Ovary (tissue), 9 donors: ENCODE measurements around the gene HCLS1. TPM values are rescaled to one million over a fixed set of nuclear protein-coding genes. Genes with fewer than 3 reads are reported as not detected.

Source experiments
- DNase-seq, 5 donors: peaks; one replicate each; pipeline ENCODE4 v3.0.0-alpha.2; 2019 to 2020
- H3K27ac ChIP-seq, 2 donors: fragments of 200-600 bp; one replicate each; pipeline versions ENCODE4 v1.5.1 to v1.8.0; 2019 to 2022
- H3K27me3 ChIP-seq: fragments of 200-600 bp; one replicate; pipeline ENCODE4 v1.8.0; 2022
- H3K36me3 ChIP-seq: fragments of 200-600 bp; sonication (generic); one replicate; pipeline ENCODE4 v1.5.1; 2019
- H3K4me1 ChIP-seq: one replicate; pipeline ENCODE4 v1.8.1; 2013; ENCODE audit warnings: mild to moderate bottlenecking, moderate library complexity; ENCODE audit not compliant: insufficient read depth
- H3K4me3 ChIP-seq: fragments of 200-600 bp; sonication (generic); one replicate; pipeline ENCODE4 v1.5.1; 2017
- H3K9me3 ChIP-seq, 2 donors: fragments of 200-600 bp in 1 of 2; sonication (generic) in 1 of 2; one replicate each; pipeline versions ENCODE4 v1.5.1 to v1.8.1; 2013 to 2019; ENCODE audit warnings: mild to moderate bottlenecking in 1 of 2, moderate library complexity in 1 of 2
- CTCF ChIP-seq, 3 donors: fragments of 450-650 bp in 2 of 3; fragments of 200-600 bp in 1 of 3; IDR thresholded peaks; one replicate each; pipeline versions ENCODE4 v1.5.1 to v1.8.0; 2016 to 2022; ENCODE audit warnings: antibody characterized with exemption in 3 of 3, mild to moderate bottlenecking in 1 of 3
- EP300 ChIP-seq: sonication (generic); formaldehyde crosslinking; IDR thresholded peaks from one replicate; pipeline ENCODE4 v1.6.1; 2017; ENCODE audit warnings: antibody characterized with exemption
- POLR2A ChIP-seq: fragments of 450-650 bp; IDR thresholded peaks from one replicate; pipeline ENCODE4 v1.6.1; 2017; ENCODE audit warnings: antibody characterized with exemption, mild to moderate bottlenecking, moderate library complexity
- WGBS, 3 donors: extraction: QIAGEN DNeasy Blood & Tissue Kit in 1 of 3; methylation state at CpG; one replicate each; pipeline versions ENCODE4 v1.1.5 to v1.1.7; 2013 to 2017; 5-methylcytosine and 5-hydroxymethylcytosine counted together
- intact Hi-C, 4 donors: fragments of 100-400 bp; cut with DNase I; formaldehyde crosslinking; loops; one replicate each; pipeline versions ENCODE4 v1.11.0 to v1.15.1; 2022 to 2023
- polyA plus RNA-seq, 2 donors: library from polyadenylated mRNA; stranded (reverse); fragments of 200-250 nt in 1 of 2; fragments of 350-450 nt in 1 of 2; fragmentation: Illumina TruSeq in 1 of 2; extraction: RNeasy Lipid Tissue Mini Kit (QIAGEN cat#74804) in 1 of 2; gene quantifications; one replicate each; pipeline ENCODE4 v1.2.3, GENCODE V29; 2013 to 2014
- total RNA-seq, 7 donors: library from RNA; depleted of rRNA in 2 of 7; stranded (reverse); fragments of >200 nt in 2 of 7; fragmentation: NEBNext Ultra II Directional in 3 of 7; extraction: Animal tissue kit (Norgen Biotek cat#: 25700) in 3 of 7; gene quantifications; one replicate each; pipeline versions ENCODE4 v1.1.0 to v1.2.4, GENCODE V29; 2016 to 2023
- donor health status: DM: no; HTN: no; CAD: no; lungs with moderate emphysema.
- donor health status: DM: no; HTN: no; CAD: no.
- donor health status: Bipolar disorder and iron deficiency.
- donor health status: DM: yes; HTN: yes; CAD: no.
- donor health status: DM: no; HTN: no; CAD: no.
- donor health status: DM: yes; HTN: yes; CAD: no.

Gene HCLS1
- total and polyA plus RNA-seq, 9 donors, result 7.0 to 45.9 (median 13.3) TPM

- WGBS, 3 donors, result 87 to 100% (median 98%) methylated on average over 1 of the region's 1 CpG
- no peak for DNase-seq
These were observed 30.3 kb downstream of the HCLS1 start for GRCh38 chr3:121630355-121630754.

GRCh38 chr3:121629601-121630000 is 31.1 kb downstream of the HCLS1 start:
- Histone ChIP-seq H3K27me3 (no peaks in the 10 kb centered on the region), H3K4me3 (no peak overlapping the region), H3K9me3 (no peaks in the 10 kb centered on the region), H3K27ac (no peak overlapping the region), H3K4me1 (no peaks in the 10 kb centered on the region), H3K36me3 (no peaks in the 10 kb centered on the region)
- intact Hi-C loops, result no loop called here
- no peak for DNase-seq
- TF ChIP-seq CTCF (IDR thresholded peaks at IDR 0.05) (no peak), POLR2A (no peak), EP300 (no peak)
- 84 to 89% (median 87%) methylated on average over 6 of the region's 6 CpGs for WGBS, 3 donors

More at GRCh38 chr3:121630355-121630754, 30.3 kb downstream of the HCLS1 start:
- Histone ChIP-seq H3K27me3 (no peaks in the 10 kb centered on the region), H3K9me3 (no peaks in the 10 kb centered on the region), H3K4me1 (no peaks in the 10 kb centered on the region), H3K36me3 (no peaks in the 10 kb centered on the region), H3K27ac (no peak overlapping the region), H3K4me3 (no peak overlapping the region)
- intact Hi-C loops, result no loop called here
- TF ChIP-seq CTCF (IDR thresholded peaks at IDR 0.05) (no peak), POLR2A (no peak)

GRCh38 chr3:121627622-121628021 is 33.1 kb downstream of the HCLS1 start:
- no peaks in the 10 kb centered on the region for H3K4me1 ChIP-seq
- H3K36me3 ChIP-seq, result no peaks in the 10 kb centered on the region
- TF ChIP-seq POLR2A (no peak), CTCF (IDR thresholded peaks at IDR 0.05) (no peak), EP300 (no peak)
- WGBS, 3 donors, result 65 to 80% (median 80%) methylated on average over 3 of the region's 3 CpGs
- H3K9me3 ChIP-seq, result no peaks in the 10 kb centered on the region
- no peak for DNase-seq
- intact Hi-C loops, result no loop called here
- H3K27ac ChIP-seq, result no peak overlapping the region
- H3K4me3 ChIP-seq, result no peak overlapping the region
- H3K27me3 ChIP-seq, result no peaks in the 10 kb centered on the region

- Histone ChIP-seq H3K4me3 (no peak overlapping the region), H3K9me3 (no peaks in the 10 kb centered on the region), H3K36me3 (no peaks in the 10 kb centered on the region), H3K27ac (no peak overlapping the region), H3K4me1 (no peaks in the 10 kb centered on the region), H3K27me3 (no peaks in the 10 kb centered on the region)
- DNase-seq, result no peak
- TF ChIP-seq POLR2A, result no peak
- no peak for TF ChIP-seq EP300
- TF ChIP-seq CTCF (IDR thresholded peaks at IDR 0.05), result no peak
- WGBS, 3 donors, result 82 to 88% (median 86%) methylated on average over 4 of the region's 4 CpGs
- intact Hi-C loops, result no loop called here
These were observed 33.5 kb downstream of the HCLS1 start for GRCh38 chr3:121627211-121627610.

- intact Hi-C loops, result no loop called here
- DNase-seq, result no peak
- WGBS, 3 donors, result 91 to 96% (median 94%) methylated on average over 4 of the region's 4 CpGs
These were observed 34.2 kb downstream of the HCLS1 start for GRCh38 chr3:121626495-121626894.

More at GRCh38 chr3:121626495-121626894, 34.2 kb downstream of the HCLS1 start:
- H3K27me3 ChIP-seq, result no peaks in the 10 kb centered on the region
- H3K4me1 ChIP-seq, result no peaks in the 10 kb centered on the region
- H3K27ac ChIP-seq, result no peak overlapping the region
- no peak overlapping the region for H3K4me3 ChIP-seq
- no peaks in the 10 kb centered on the region for H3K36me3 ChIP-seq
- no peaks in the 10 kb centered on the region for H3K9me3 ChIP-seq
- no peak for TF ChIP-seq EP300
